GM23248 (cell line): ENCODE results near the gene OIP5.

Experiments
- EZH2 ChIP-seq: fragments of 200-600 bp; sonication (generic); IDR thresholded peaks from 2 replicates; pipeline ENCODE4 v1.6.1; 2018; ENCODE audit warnings: antibody characterized with exemption, mild to moderate bottlenecking; ENCODE audit not compliant: insufficient read depth, poor library complexity, severe bottlenecking
- EZH2phosphoT487 ChIP-seq: fragments of 200-600 bp; sonication (generic); IDR thresholded peaks from 2 replicates; pipeline ENCODE4 v1.6.1; 2018; ENCODE audit warnings: antibody characterized with exemption, moderate library complexity, mild to moderate bottlenecking, low read depth; ENCODE audit not compliant: insufficient read depth

GRCh38 chr15:41333026-41333562 is 703 bp upstream of the OIP5 start:
- TF ChIP-seq EZH2 (no peak), EZH2phosphoT487 (no peak)
